Glutamatergic neuron (in vitro differentiated cells): ENCODE measurements around the gene PDE7B. TPM values are rescaled to one million over a fixed set of nuclear protein-coding genes. Genes with fewer than 3 reads are reported as not detected.

Experiments
- DNase-seq: peaks from one replicate; pipeline ENCODE4 v3.0.0; 2022
- H3K27ac Mint-ChIP-seq: one replicate; pipeline ENCODE4 v1.8.0; 2020; ENCODE audit warnings: mild to moderate bottlenecking, mixed read lengths, inconsistent platforms; ENCODE audit not compliant: unreplicated experiment
- H3K27me3 Mint-ChIP-seq: one replicate; pipeline ENCODE4 v1.8.0; 2020; ENCODE audit warnings: mild to moderate bottlenecking, moderate library complexity, mixed read lengths, inconsistent platforms; ENCODE audit not compliant: unreplicated experiment
- H3K36me3 Mint-ChIP-seq: one replicate; pipeline ENCODE4 v1.8.0; 2020; ENCODE audit warnings: mild to moderate bottlenecking, mixed read lengths, inconsistent platforms; ENCODE audit not compliant: unreplicated experiment
- H3K4me1 Mint-ChIP-seq: one replicate; pipeline ENCODE4 v1.8.0; 2020; ENCODE audit warnings: mild to moderate bottlenecking, low read depth, mixed read lengths, inconsistent platforms; ENCODE audit not compliant: unreplicated experiment
- H3K4me3 Mint-ChIP-seq: one replicate; pipeline ENCODE4 v1.8.0; 2020; ENCODE audit warnings: mild to moderate bottlenecking, mixed read lengths, inconsistent platforms; ENCODE audit not compliant: unreplicated experiment
- H3K9me3 Mint-ChIP-seq: one replicate; pipeline ENCODE4 v1.8.0; 2020; ENCODE audit warnings: mild to moderate bottlenecking, moderate library complexity, mixed read lengths, inconsistent platforms; ENCODE audit not compliant: unreplicated experiment
- CTCF ChIP-seq: fragments of 200-600 bp; sonication (generic); IDR thresholded peaks from one replicate; pipeline ENCODE4 v1.5.0; 2021; ENCODE audit not compliant: partially characterized antibody, unreplicated experiment
- total RNA-seq: library from RNA; stranded (reverse); fragmentation: NEBNext Ultra II Directional; extraction: Animal tissue kit (Norgen Biotek cat#: 25700); gene quantifications from one replicate; pipeline ENCODE4 v1.2.1, GENCODE V29; 2021; ENCODE audit not compliant: unreplicated experiment

Gene PDE7B
- total RNA-seq, 1 donor from 2014 or later = not detected

GRCh38 chr6:136037242-136037875, 185.9 kb downstream of the PDE7B start:
- no peaks in the 10 kb centered on the region for H3K4me1 Mint-ChIP-seq
- H3K9me3 Mint-ChIP-seq = no peaks in the 10 kb centered on the region
- TF ChIP-seq CTCF = no peak
- H3K36me3 Mint-ChIP-seq = no peaks in the 10 kb centered on the region
- no peak overlapping the region for H3K4me3 Mint-ChIP-seq
- H3K27ac Mint-ChIP-seq = no peak overlapping the region
- H3K27me3 Mint-ChIP-seq = no peaks in the 10 kb centered on the region
- DNase-seq = no peak

- Mint-ChIP-seq H3K4me3 (no peak overlapping the region), H3K27me3 (no peaks in the 10 kb centered on the region), H3K27ac (no peak overlapping the region), H3K4me1 (no peaks in the 10 kb centered on the region), H3K9me3 (no peaks in the 10 kb centered on the region), H3K36me3 (no peaks in the 10 kb centered on the region)
- TF ChIP-seq CTCF = no peak
- DNase-seq = no peak
These were observed 186.5 kb downstream of the PDE7B start for GRCh38 chr6:136037876-136038460.

GRCh38 chr6:136038531-136038930, 187.0 kb downstream of the PDE7B start:
- Mint-ChIP-seq H3K9me3 (no peaks in the 10 kb centered on the region), H3K27ac (no peak overlapping the region), H3K4me3 (no peak overlapping the region), H3K4me1 (no peaks in the 10 kb centered on the region), H3K36me3 (no peaks in the 10 kb centered on the region), H3K27me3 (no peaks in the 10 kb centered on the region)
- DNase-seq = no peak
- TF ChIP-seq CTCF = no peak

- Mint-ChIP-seq H3K4me3 (no peak overlapping the region), H3K27me3 (no peaks in the 10 kb centered on the region), H3K36me3 (no peaks in the 10 kb centered on the region), H3K4me1 (no peaks in the 10 kb centered on the region), H3K27ac (no peak overlapping the region), H3K9me3 (no peaks in the 10 kb centered on the region)
- no peak for TF ChIP-seq CTCF
- no peak for DNase-seq
These were observed 187.7 kb downstream of the PDE7B start for GRCh38 chr6:136039185-136039584.

GRCh38 chr6:136050475-136050874, 199.0 kb downstream of the PDE7B start:
- Mint-ChIP-seq H3K4me3 (no peak overlapping the region), H3K9me3 (no peaks in the 10 kb centered on the region), H3K36me3 (no peaks in the 10 kb centered on the region), H3K4me1 (no peaks in the 10 kb centered on the region), H3K27me3 (no peaks in the 10 kb centered on the region), H3K27ac (no peak overlapping the region)
- no peak for DNase-seq
- TF ChIP-seq CTCF = no peak
